Measurements from ENCODE around the gene ANKS1A.

DNA sequence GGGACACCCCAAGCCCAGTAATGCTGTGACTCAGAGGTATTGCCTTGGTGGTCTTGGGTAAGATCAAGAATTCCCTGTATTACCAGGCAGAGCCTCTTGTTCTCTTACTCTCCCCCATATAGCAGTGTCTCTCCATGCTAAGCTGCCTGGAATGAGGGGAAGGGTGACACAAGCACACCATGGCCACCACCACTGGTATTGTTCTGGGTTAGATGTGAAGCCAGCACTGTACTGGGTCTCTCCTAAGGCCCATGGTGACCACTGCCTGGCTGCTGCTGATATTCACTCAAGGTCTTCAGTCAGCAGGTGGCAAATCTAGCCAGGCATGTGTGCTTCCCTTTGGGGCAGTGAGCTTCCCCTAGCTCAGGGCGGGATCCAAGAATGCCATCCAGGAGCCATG lies 37.7 kb upstream of the ANKS1A start:
- TF ChIP-seq CTCF (IDR thresholded peaks at IDR 0.05; ENCODE audit: poor library complexity) (no peak), EZH2phosphoT487 (IDR thresholded peaks at IDR 0.05; ENCODE audit: low read depth, severe bottlenecking, unreplicated experiment) (no peak), EZH2 (IDR thresholded peaks at IDR 0.05; ENCODE audit: borderline replicate concordance) (no peak)

Measured in hepatocyte (in vitro differentiated cells).